ENCODE results near the gene HLA-DPB1. TPM values are rescaled to one million over a fixed set of nuclear protein-coding genes. Genes with fewer than 3 reads are reported as not detected.

Gene HLA-DPB1
- total RNA-seq = 0.70 and 2.8 TPM in 2 replicates

GRCh38 chr6:33075568-33076405, at the start of gene HLA-DPB1:
TSS of gene HLA-DPB1 (plus strand) at chr6:33075990. CDS start at chr6:33076042, 52 bp downstream.

DNA sequence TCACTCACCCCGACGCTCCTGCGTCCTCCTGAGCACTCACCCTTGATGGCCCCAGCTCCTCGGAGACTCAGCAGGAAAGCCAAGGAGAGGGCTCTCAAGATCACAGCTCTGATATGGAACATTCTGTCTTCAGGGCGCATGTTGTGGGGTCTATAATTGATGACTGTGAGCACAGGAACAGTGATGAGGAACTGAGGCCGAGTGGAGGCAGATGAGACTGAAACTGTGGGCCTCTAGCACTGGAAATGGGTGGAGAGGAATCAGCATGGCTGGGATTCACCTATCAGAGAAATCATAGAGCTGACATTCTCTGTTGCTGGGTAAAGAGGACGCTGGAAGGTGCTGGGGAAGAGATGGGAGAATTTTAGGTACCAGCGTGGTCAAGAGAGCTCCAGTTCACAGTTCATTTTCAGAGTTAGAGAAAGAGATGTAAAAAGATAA, 2.3 kb upstream of the HLA-DPB1 start, which contains the start of gene HLA-DPA1:
Gene HLA-DPA1 (minus strand): TSS at position 219 of the 441 bp plus-strand sequence.

Other genes with a start within 250 kb of the HLA-DPB1 start
- 14.2 and 14.6 TPM in 2 replicates for gene TAP2, start 237.3 kb upstream of the HLA-DPB1 start, total RNA-seq
- gene PSMB8, start 231.9 kb upstream of the HLA-DPB1 start, total RNA-seq = 43.5 and 59.5 TPM in 2 replicates
- 52.2 and 54.3 TPM in 2 replicates for gene TAP1, start 222.3 kb upstream of the HLA-DPB1 start, total RNA-seq
- gene PSMB9, start 221.8 kb upstream of the HLA-DPB1 start, total RNA-seq = 26.6 and 31.1 TPM in 2 replicates
- not detected in 2 replicates for gene HLA-DMB, start 135.0 kb upstream of the HLA-DPB1 start, total RNA-seq
- gene HLA-DMA, start 122.9 kb upstream of the HLA-DPB1 start, total RNA-seq = 1.4 and 3.7 TPM in 2 replicates
- gene BRD2, start 107.4 kb upstream of the HLA-DPB1 start, total RNA-seq = 108 and 128 TPM in 2 replicates
- gene HLA-DOA, start 66.4 kb upstream of the HLA-DPB1 start, total RNA-seq = under 0.01 and 0.11 TPM in 2 replicates
- 0.23 and 0.34 TPM in 2 replicates for gene HLA-DPA1, start 2.3 kb upstream of the HLA-DPB1 start, total RNA-seq
- gene COL11A2, start 116.5 kb downstream of the HLA-DPB1 start, total RNA-seq = 0.08 TPM in 1 of 2 replicates, not detected in the other
- gene RXRB, start 124.7 kb downstream of the HLA-DPB1 start, total RNA-seq = 13.4 and 15.6 TPM in 2 replicates
- 77.1 and 112 TPM in 2 replicates for gene SLC39A7, start 124.9 kb downstream of the HLA-DPB1 start, total RNA-seq
- gene HSD17B8, start 128.7 kb downstream of the HLA-DPB1 start, total RNA-seq = 27.4 and 46.2 TPM in 2 replicates
- gene RING1, start 132.5 kb downstream of the HLA-DPB1 start, total RNA-seq = 13.2 and 16.2 TPM in 2 replicates
- gene VPS52, start 195.9 kb downstream of the HLA-DPB1 start, total RNA-seq = 26.3 and 40.4 TPM in 2 replicates
- gene RPS18, start 196.1 kb downstream of the HLA-DPB1 start, total RNA-seq = 4,695 and 5,841 TPM in 2 replicates
- gene B3GALT4, start 201.1 kb downstream of the HLA-DPB1 start, total RNA-seq = 2.2 and 4.5 TPM in 2 replicates
- gene WDR46, start 213.2 kb downstream of the HLA-DPB1 start, total RNA-seq = 38.0 and 78.1 TPM in 2 replicates
- gene PFDN6, start 213.6 kb downstream of the HLA-DPB1 start, total RNA-seq = 51.1 and 83.6 TPM in 2 replicates
- 28.7 and 49.2 TPM in 2 replicates for gene RGL2, start 223.0 kb downstream of the HLA-DPB1 start, total RNA-seq
- gene TAPBP, start 238.1 kb downstream of the HLA-DPB1 start, total RNA-seq = 69.7 and 136 TPM in 2 replicates
- gene ZBTB22, start 241.8 kb downstream of the HLA-DPB1 start, total RNA-seq = 10.5 and 21.6 TPM in 2 replicates
- gene DAXX, start 247.0 kb downstream of the HLA-DPB1 start, total RNA-seq = 53.9 and 55.3 TPM in 2 replicates